ENCODE data around the gene DDX10. TPM values are rescaled to one million over a fixed set of nuclear protein-coding genes. Genes with fewer than 3 reads are reported as not detected.

DDX10 gene
- total RNA-seq, 1 experiment from 2014 or later: 78.3 TPM

DNA sequence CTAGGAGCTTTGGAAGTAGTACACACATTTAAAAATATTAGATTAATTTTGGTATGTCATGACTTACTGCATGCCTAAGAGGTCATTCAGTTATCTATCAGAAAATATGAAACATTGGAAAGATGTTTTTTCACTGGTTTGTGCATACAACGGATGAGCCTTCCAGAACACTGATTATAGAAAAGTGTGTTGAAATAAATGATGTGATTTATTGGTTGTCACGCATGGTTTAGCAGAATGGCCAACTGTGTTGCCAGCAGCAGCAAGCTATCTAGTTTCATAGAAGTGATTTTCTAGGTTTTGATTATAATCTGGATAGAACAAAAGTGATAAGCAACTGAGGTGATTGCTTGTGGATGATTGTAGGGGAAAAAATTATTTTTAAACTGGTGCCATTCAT lies 53.6 kb downstream of the DDX10 start:
- ChIA-PET POLR2A (no interaction called here), CTCF (interaction anchor here (0.7 to 1.3 kb wide), 3 partner anchors 15 to 152 kb away, joined by 3 to 5 read pairs (median 3); no protein-coding TSS in a partner anchor)
- intact Hi-C loops (cut with micrococcal nuclease; ENCODE audit: unreplicated experiment): no loop called here
- Mint-ChIP-seq H3K27me3 (ENCODE audit: insufficient read depth, unreplicated experiment) (no peaks in the 10 kb centered on the region), H3K4me1 (ENCODE audit: low read depth, unreplicated experiment) (peaks cover 10% of the 10 kb centered on the region), H3K27ac (ENCODE audit: unreplicated experiment) (no peak overlapping the region), H3K9me3 (ENCODE audit: unreplicated experiment) (no peaks in the 10 kb centered on the region), H3K36me3 (ENCODE audit: insufficient read depth, unreplicated experiment) (peaks cover 41% of the 10 kb centered on the region), H3K4me3 (ENCODE audit: unreplicated experiment) (no peak overlapping the region)
- BruUV-seq (replicated peaks): no TSS peak
- no peaks in the 10 kb centered on the region for H3K27me3 ChIP-seq (replicated peaks; ENCODE audit: control insufficient read depth, insufficient read depth, low read length)
- no peak for DNase-seq
- H3K4me3 ChIP-seq (ENCODE audit: low read depth, low read length): no peak overlapping the region
- TF ChIP-seq CTCF (IDR thresholded peaks at IDR 0.05; ENCODE audit: insufficient read depth in 1 of 2, low read depth in 1 of 2, low read length in 1 of 2, severe bottlenecking in 1 of 2, unreplicated experiment in 1 of 2): no peak
- H3K4me1 ChIP-seq: no peaks in the 10 kb centered on the region
- H3K36me3 ChIP-seq (ENCODE audit: control insufficient read depth, insufficient read depth, low read length): no peaks in the 10 kb centered on the region
- no peaks in the 10 kb centered on the region for H3K9me3 ChIP-seq

DNA sequence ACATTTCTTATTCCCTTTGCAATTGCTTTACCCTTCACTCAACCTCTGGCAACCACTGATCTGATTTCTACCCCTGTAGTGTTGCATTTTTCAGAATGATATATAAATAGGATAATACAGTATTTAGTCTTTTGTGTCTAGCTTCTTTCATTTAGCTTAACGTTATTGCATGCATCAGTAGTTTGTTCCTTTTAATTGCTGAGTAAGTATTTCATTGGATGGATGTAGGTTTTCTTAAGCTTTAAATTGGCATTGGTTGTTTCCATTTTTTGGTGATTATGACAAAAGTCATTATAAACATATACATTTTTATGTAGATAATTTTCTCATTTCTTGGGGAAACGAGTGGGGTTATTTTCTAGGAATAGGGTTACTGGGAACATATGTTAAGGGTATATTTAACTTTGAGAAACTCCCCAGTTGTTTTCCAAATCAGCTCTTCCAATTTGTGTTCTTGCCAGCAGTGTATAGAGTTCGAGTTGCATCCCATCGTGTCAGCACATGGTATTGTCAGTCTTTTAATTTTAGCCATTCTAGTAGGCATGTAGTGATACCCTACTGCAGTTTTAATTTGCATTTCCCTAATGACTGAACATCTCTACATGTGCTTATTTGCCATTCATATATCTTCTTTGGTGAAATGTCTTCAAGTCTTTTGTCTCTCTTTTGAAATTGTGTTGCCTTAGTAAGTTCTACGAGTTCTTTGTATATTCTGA lies 60.3 kb downstream of the DDX10 start:
- Histone ChIP-seq H3K4me1 (peaks cover 16% of the 10 kb centered on the region), H3K9me3 (no peaks in the 10 kb centered on the region), H3K36me3 (ENCODE audit: control insufficient read depth, insufficient read depth, low read length) (no peaks in the 10 kb centered on the region), H3K27me3 (replicated peaks; ENCODE audit: control insufficient read depth, insufficient read depth, low read length) (no peaks in the 10 kb centered on the region), H3K4me3 (ENCODE audit: low read depth, low read length) (no peak overlapping the region)
- peaks cover 19% of the 10 kb centered on the region for H3K36me3 Mint-ChIP-seq (ENCODE audit: insufficient read depth, unreplicated experiment)
- ChIA-PET POLR2A (no interaction called here), CTCF (no interaction called here)
- intact Hi-C loops (cut with micrococcal nuclease; ENCODE audit: unreplicated experiment): no loop called here
- H3K9me3 Mint-ChIP-seq (ENCODE audit: unreplicated experiment): peaks cover 9% of the 10 kb centered on the region
- DNase-seq: no peak
- no peak for TF ChIP-seq CTCF (IDR thresholded peaks at IDR 0.05; ENCODE audit: insufficient read depth in 1 of 2, low read depth in 1 of 2, low read length in 1 of 2, severe bottlenecking in 1 of 2, unreplicated experiment in 1 of 2)
- no TSS peak for BruUV-seq (replicated peaks)
- no peak overlapping the region for H3K4me3 Mint-ChIP-seq (ENCODE audit: unreplicated experiment)
- peaks cover 16% of the 10 kb centered on the region for H3K4me1 Mint-ChIP-seq (ENCODE audit: low read depth, unreplicated experiment)
- H3K27me3 Mint-ChIP-seq (ENCODE audit: insufficient read depth, unreplicated experiment): no peaks in the 10 kb centered on the region
- H3K27ac Mint-ChIP-seq (ENCODE audit: unreplicated experiment): no peak overlapping the region

GRCh38 chr11:108726077-108726800 lies 61.4 kb downstream of the DDX10 start:
- peaks cover 17% of the 10 kb centered on the region for H3K4me1 ChIP-seq
- H3K27me3 Mint-ChIP-seq (ENCODE audit: insufficient read depth, unreplicated experiment): no peaks in the 10 kb centered on the region
- DNase-seq: no peak
- H3K27me3 ChIP-seq (replicated peaks; ENCODE audit: control insufficient read depth, insufficient read depth, low read length): no peaks in the 10 kb centered on the region
- H3K4me3 ChIP-seq (ENCODE audit: low read depth, low read length): no peak overlapping the region
- POLR2A ChIA-PET: no interaction called here
- H3K9me3 ChIP-seq: no peaks in the 10 kb centered on the region
- CTCF ChIA-PET: no interaction called here
- no peak overlapping the region for H3K27ac Mint-ChIP-seq (ENCODE audit: unreplicated experiment)
- no peaks in the 10 kb centered on the region for H3K36me3 ChIP-seq (ENCODE audit: control insufficient read depth, insufficient read depth, low read length)
- H3K36me3 Mint-ChIP-seq (ENCODE audit: insufficient read depth, unreplicated experiment): peaks cover 12% of the 10 kb centered on the region
- no TSS peak for BruUV-seq (replicated peaks)
- peaks cover 16% of the 10 kb centered on the region for H3K4me1 Mint-ChIP-seq (ENCODE audit: low read depth, unreplicated experiment)
- no peak for TF ChIP-seq CTCF (IDR thresholded peaks at IDR 0.05; ENCODE audit: insufficient read depth in 1 of 2, low read depth in 1 of 2, low read length in 1 of 2, severe bottlenecking in 1 of 2, unreplicated experiment in 1 of 2)
- intact Hi-C loops (cut with micrococcal nuclease; ENCODE audit: unreplicated experiment): no loop called here
- H3K9me3 Mint-ChIP-seq (ENCODE audit: unreplicated experiment): peaks cover 9% of the 10 kb centered on the region
- no peak overlapping the region for H3K4me3 Mint-ChIP-seq (ENCODE audit: unreplicated experiment)

Data from Caco-2 (cell line).